HG02943 (cell line): ENCODE measurements around the gene TATDN3.
"Not testable (repeated sequence)": the region's sequence is repeated elsewhere in the genome, so short reads cannot be mapped to it uniquely, and the experiment has no call there.

Experiments used
- ATAC-seq: cut with Tn5 transposase; IDR thresholded peaks from one replicate; pipeline ENCODE4 v1.9.1; 2021; ENCODE audit warnings: mild to moderate bottlenecking, low read depth, moderate library complexity; ENCODE audit not compliant: unreplicated experiment

Gene TATDN3

GRCh38 chr1:212825798-212826452 is 34.2 kb downstream of the TATDN3 start:
- no peak for ATAC-seq

GRCh38 chr1:212827171-212827776 is 35.6 kb downstream of the TATDN3 start:
- no peak for ATAC-seq

GRCh38 chr1:212827831-212828278 is 36.2 kb downstream of the TATDN3 start:
- no peak for ATAC-seq

GRCh38 chr1:212828395-212828794 is 36.7 kb downstream of the TATDN3 start:
- no peak for ATAC-seq

GRCh38 chr1:212833211-212834207 is 41.8 kb downstream of the TATDN3 start:
- ATAC-seq = peak; percentile 73

- no peak for ATAC-seq
Measured at GRCh38 chr1:212838145-212838544, 46.5 kb downstream of the TATDN3 start.

GRCh38 chr1:212844521-212844920 is 52.8 kb downstream of the TATDN3 start:
- not testable (repeated sequence) for ATAC-seq

- no peak for ATAC-seq
Measured at GRCh38 chr1:212847549-212847948, 55.9 kb downstream of the TATDN3 start, which contains the start of gene SPATA45. SPATA45 (minus strand) TSS chr1:212847649; CDS start chr1:212836149, 11,500 bp downstream.

- ATAC-seq = no peak
Measured at GRCh38 chr1:212852105-212852688, 60.5 kb downstream of the TATDN3 start.

- ATAC-seq = no peak
Measured at GRCh38 chr1:212853658-212854057, 62.0 kb downstream of the TATDN3 start.

GRCh38 chr1:212856755-212857154 is 65.1 kb downstream of the TATDN3 start:
- ATAC-seq = no peak

- ATAC-seq = peak; percentile 96
Measured at GRCh38 chr1:212857992-212858460, 66.3 kb downstream of the TATDN3 start, which contains the start of gene FLVCR1. FLVCR1 (plus strand) TSS chr1:212858275; CDS start chr1:212858453, 178 bp downstream.

- peak; percentile 7 for ATAC-seq
Measured at GRCh38 chr1:212858461-212859265, 67.0 kb downstream of the TATDN3 start.

GRCh38 chr1:212860713-212861581 is 69.3 kb downstream of the TATDN3 start:
- no peak for ATAC-seq

GRCh38 chr1:212862111-212862690 is 70.5 kb downstream of the TATDN3 start:
- no peak for ATAC-seq

- ATAC-seq = not testable (repeated sequence)
Measured at GRCh38 chr1:212863345-212863744, 71.7 kb downstream of the TATDN3 start.

- no peak for ATAC-seq
Measured at GRCh38 chr1:212864201-212864600, 72.5 kb downstream of the TATDN3 start.
